ENCODE measurements around the gene KCP.
"Not testable (repeated sequence)": the region's sequence is repeated elsewhere in the genome, so short reads cannot be mapped to it uniquely, and the experiment has no call there.

The KCP gene

GRCh38 chr7:128921866-128922440, 11.4 kb upstream of the KCP start:
- no peak for DNase-seq (ENCODE audit: low read depth in 2 of 2)

GRCh38 chr7:128920913-128921582, 10.5 kb upstream of the KCP start:
- DNase-seq (ENCODE audit: low read depth in 2 of 2): no peak

GRCh38 chr7:128919881-128920799, 9.6 kb upstream of the KCP start:
- no peak for DNase-seq (ENCODE audit: low read depth in 2 of 2)

- DNase-seq (ENCODE audit: low read depth in 2 of 2): no peak
Measured at GRCh38 chr7:128919241-128919640, 8.7 kb upstream of the KCP start.

GRCh38 chr7:128918016-128918665, 7.6 kb upstream of the KCP start:
- no peak for DNase-seq (ENCODE audit: low read depth in 2 of 2)

- DNase-seq (ENCODE audit: low read depth in 2 of 2): no peak
Measured at GRCh38 chr7:128917122-128917521, 6.6 kb upstream of the KCP start.

- no peak for DNase-seq (ENCODE audit: low read depth in 2 of 2)
Measured at GRCh38 chr7:128916643-128916915, 6.1 kb upstream of the KCP start.

- DNase-seq (ENCODE audit: low read depth in 2 of 2): no peak
Measured at GRCh38 chr7:128915841-128916642, 5.5 kb upstream of the KCP start.

- DNase-seq (ENCODE audit: low read depth in 2 of 2): no peak
Measured at GRCh38 chr7:128915271-128915819, 4.8 kb upstream of the KCP start.

GRCh38 chr7:128914566-128915151, 4.2 kb upstream of the KCP start:
- no peak for DNase-seq (ENCODE audit: low read depth in 2 of 2)

GRCh38 chr7:128913870-128914565, 3.5 kb upstream of the KCP start:
- DNase-seq (ENCODE audit: low read depth in 2 of 2): no peak

GRCh38 chr7:128912709-128913495, 2.4 kb upstream of the KCP start:
- not testable (repeated sequence) for DNase-seq (ENCODE audit: low read depth in 2 of 2)

GRCh38 chr7:128912281-128912680, 1.8 kb upstream of the KCP start:
- no peak for DNase-seq (ENCODE audit: low read depth in 2 of 2)

GRCh38 chr7:128911423-128912031, 1.0 kb upstream of the KCP start:
- DNase-seq (ENCODE audit: low read depth in 2 of 2): no peak

GRCh38 chr7:128909625-128910568, 612 bp downstream of the KCP start:
- no peak for DNase-seq (ENCODE audit: low read depth in 2 of 2)

- no peak for DNase-seq (ENCODE audit: low read depth in 2 of 2)
Measured at GRCh38 chr7:128908750-128909624, 1.5 kb downstream of the KCP start.
